KBM-7 (cell line): ENCODE data around the gene USP17L27.
"Not testable (repeated sequence)": the region's sequence is repeated elsewhere in the genome, so short reads cannot be mapped to it uniquely, and the experiment has no call there.

Experiments
- DNase-seq: peaks from one replicate; pipeline ENCODE4 v3.0.0-alpha.2; 2015
- in situ Hi-C: fragments of 300-500 bp; cut with MboI; formaldehyde crosslinking; loops from 2 replicates; pipeline ENCODE4 v1.14.3; 2020; ENCODE audit warnings: low sequenced_read_pairs, low pct_unique_long_range_greater_than_20kb, mixed read lengths

USP17L27 gene

GRCh38 chr4:9343848-9344247 is at the start of gene USP17L27:
Gene USP17L27, plus strand, starts transcription at chr4:9344148. Its CDS starts 0 bp downstream, at chr4:9344148.
- DNase-seq, in situ Hi-C loops: not testable (repeated sequence)

GRCh38 chr4:9324191-9324590 is 19.8 kb upstream of the USP17L27 start:
- in situ Hi-C loops, DNase-seq: not testable (repeated sequence)

- in situ Hi-C loops, DNase-seq: not testable (repeated sequence)
These were observed 19.1 kb upstream of the USP17L27 start, which contains the start of gene USP17L24 for GRCh38 chr4:9324865-9325264. Gene USP17L24, plus strand, starts transcription at chr4:9325165. Its CDS starts 0 bp downstream, at chr4:9325165.

- DNase-seq, in situ Hi-C loops: not testable (repeated sequence)
These were observed 14.3 kb upstream of the USP17L27 start, which contains the start of gene USP17L25 for GRCh38 chr4:9329611-9330010. Gene USP17L25, plus strand, starts transcription at chr4:9329911. Its CDS starts 0 bp downstream, at chr4:9329911.

- DNase-seq, in situ Hi-C loops: not testable (repeated sequence)
These were observed 9.6 kb upstream of the USP17L27 start, which contains the start of gene USP17L26 for GRCh38 chr4:9334358-9334757. Gene USP17L26, plus strand, starts transcription at chr4:9334658. Its CDS starts 0 bp downstream, at chr4:9334658.

GRCh38 chr4:9339103-9339502 is 4.8 kb upstream of the USP17L27 start, which contains the start of gene USP17L5:
Gene USP17L5, plus strand, starts transcription at chr4:9339403. Its CDS starts 0 bp downstream, at chr4:9339403.
- DNase-seq, in situ Hi-C loops: not testable (repeated sequence)

GRCh38 chr4:9348593-9348992 is 4.6 kb downstream of the USP17L27 start, which contains the start of gene USP17L28:
Gene USP17L28, plus strand, starts transcription at chr4:9348893. Its CDS starts 0 bp downstream, at chr4:9348893.
- DNase-seq, in situ Hi-C loops: not testable (repeated sequence)

GRCh38 chr4:9350866-9351265 is 6.9 kb downstream of the USP17L27 start:
- in situ Hi-C loops, DNase-seq: not testable (repeated sequence)

- DNase-seq, in situ Hi-C loops: not testable (repeated sequence)
These were observed 9.4 kb downstream of the USP17L27 start, which contains the start of gene USP17L29 for GRCh38 chr4:9353338-9353737. Gene USP17L29, plus strand, starts transcription at chr4:9353638. Its CDS starts 0 bp downstream, at chr4:9353638.

GRCh38 chr4:9362829-9363228 is 18.9 kb downstream of the USP17L27 start, which contains the start of gene USP17L30:
Gene USP17L30, plus strand, starts transcription at chr4:9363129. Its CDS starts 0 bp downstream, at chr4:9363129.
- in situ Hi-C loops, DNase-seq: not testable (repeated sequence)

- in situ Hi-C loops, DNase-seq: not testable (repeated sequence)
These were observed 35.9 kb downstream of the USP17L27 start for GRCh38 chr4:9379881-9380280.

- in situ Hi-C loops, result not testable (repeated sequence)
- DNase-seq, result peak; percentile 38
These were observed 37.1 kb downstream of the USP17L27 start for GRCh38 chr4:9381012-9381534.

- no peak for DNase-seq
- in situ Hi-C loops, result no loop called here
These were observed 40.2 kb downstream of the USP17L27 start for GRCh38 chr4:9384126-9384525.

- peak; percentile 9 for DNase-seq
- in situ Hi-C loops, result not testable (repeated sequence)
These were observed 45.1 kb downstream of the USP17L27 start for GRCh38 chr4:9389001-9389400.
